ENCODE results near the gene TIE1.

Gene TIE1

DNA sequence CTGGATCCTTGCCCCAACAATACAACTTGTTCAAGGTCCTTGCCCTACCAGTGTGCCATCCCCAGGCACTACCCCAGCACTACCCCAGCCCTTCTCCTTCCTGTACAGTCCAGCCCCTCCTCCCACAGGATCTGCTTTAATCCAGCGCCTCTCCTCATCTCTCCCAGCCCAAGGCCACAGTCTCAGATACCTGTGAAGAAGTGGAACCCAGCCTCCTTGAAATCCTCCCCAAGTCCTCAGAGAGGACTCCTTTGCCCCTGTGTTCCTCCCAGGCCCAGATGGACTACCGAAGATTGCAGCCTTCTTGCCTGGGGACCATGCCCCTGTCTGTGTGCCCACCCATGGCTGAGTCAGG lies 51.5 kb downstream of the TIE1 start:
- H3K27ac ChIP-seq: peak overlapping the region; percentile 21
- no peak for TF ChIP-seq ZFX (IDR thresholded peaks at IDR 0.05)
- TF ChIP-seq, protein P1, sequence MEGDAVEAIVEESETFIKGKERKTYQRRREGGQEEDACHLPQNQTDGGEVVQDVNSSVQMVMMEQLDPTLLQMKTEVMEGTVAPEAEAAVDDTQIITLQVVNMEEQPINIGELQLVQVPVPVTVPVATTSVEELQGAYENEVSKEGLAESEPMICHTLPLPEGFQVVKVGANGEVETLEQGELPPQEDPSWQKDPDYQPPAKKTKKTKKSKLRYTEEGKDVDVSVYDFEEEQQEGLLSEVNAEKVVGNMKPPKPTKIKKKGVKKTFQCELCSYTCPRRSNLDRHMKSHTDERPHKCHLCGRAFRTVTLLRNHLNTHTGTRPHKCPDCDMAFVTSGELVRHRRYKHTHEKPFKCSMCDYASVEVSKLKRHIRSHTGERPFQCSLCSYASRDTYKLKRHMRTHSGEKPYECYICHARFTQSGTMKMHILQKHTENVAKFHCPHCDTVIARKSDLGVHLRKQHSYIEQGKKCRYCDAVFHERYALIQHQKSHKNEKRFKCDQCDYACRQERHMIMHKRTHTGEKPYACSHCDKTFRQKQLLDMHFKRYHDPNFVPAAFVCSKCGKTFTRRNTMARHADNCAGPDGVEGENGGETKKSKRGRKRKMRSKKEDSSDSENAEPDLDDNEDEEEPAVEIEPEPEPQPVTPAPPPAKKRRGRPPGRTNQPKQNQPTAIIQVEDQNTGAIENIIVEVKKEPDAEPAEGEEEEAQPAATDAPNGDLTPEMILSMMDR (conservative IDR thresholded peaks at IDR 0.05): no peak

DNA sequence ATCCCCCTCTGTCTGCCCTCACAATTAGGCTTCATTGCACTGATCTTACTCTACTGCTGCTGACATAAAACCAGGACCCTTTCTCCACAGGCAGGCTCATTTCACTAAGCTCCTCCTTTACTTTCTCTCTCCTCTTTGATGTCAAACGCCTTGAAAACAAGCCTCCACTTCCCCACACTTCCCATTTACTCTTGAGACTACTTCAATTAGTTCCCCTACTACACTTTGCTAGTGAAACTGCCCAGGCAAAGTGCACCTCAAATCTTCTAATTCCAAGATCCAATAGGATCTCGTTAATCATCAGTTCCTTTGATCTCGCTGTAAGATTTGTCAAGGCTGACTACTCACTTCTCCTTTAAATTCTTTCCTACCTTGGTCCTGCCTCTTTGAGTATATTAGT lies 52.1 kb downstream of the TIE1 start:
- H3K27ac ChIP-seq: no peak overlapping the region
- TF ChIP-seq ZFX (IDR thresholded peaks at IDR 0.05): no peak
- TF ChIP-seq, protein P1 (conservative IDR thresholded peaks at IDR 0.05): no peak

DNA sequence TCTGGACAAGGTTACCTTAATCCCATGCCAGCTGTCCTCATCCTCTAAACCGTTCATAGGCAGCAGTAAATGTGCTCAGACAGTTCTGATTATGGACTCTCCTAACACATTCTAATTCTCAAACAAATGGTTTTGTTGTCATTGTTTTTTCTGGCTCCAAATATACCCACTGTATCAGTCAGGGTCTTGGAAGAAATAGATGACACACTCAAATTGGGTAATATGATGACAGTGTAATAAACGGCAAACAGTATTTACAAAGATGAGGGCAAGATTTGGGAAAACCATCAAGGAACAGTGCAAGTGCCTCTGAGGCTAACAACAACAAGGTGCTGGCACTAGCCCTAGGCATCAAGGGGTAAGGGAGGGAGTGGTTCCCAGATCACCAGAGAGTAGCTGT lies 53.7 kb downstream of the TIE1 start:
- H3K27ac ChIP-seq: no peak overlapping the region
- no peak for TF ChIP-seq ZFX (IDR thresholded peaks at IDR 0.05)
- TF ChIP-seq, protein P1 (conservative IDR thresholded peaks at IDR 0.05): no peak

DNA sequence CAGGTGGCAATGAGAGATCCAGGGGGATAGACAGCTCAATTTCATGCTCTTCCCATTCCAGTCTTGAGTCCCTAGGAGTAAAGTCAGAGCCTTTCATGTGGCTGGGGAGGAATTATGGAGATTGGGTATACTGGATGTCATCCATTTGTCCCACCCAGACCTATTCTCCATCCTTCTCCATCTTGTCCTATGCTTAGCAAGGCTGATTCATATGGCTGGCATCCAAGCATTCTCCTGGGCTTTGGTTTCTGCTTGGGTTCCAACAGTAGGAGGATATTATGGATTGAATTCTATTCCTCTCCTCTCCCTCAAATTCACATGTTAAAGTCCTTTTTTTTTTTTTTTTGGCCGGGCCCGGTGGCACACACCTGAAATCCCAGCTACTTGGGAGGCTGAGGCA lies 54.2 kb downstream of the TIE1 start:
- TF ChIP-seq ZFX (IDR thresholded peaks at IDR 0.05): no peak
- TF ChIP-seq, protein P1 (conservative IDR thresholded peaks at IDR 0.05): no peak
- no peak overlapping the region for H3K27ac ChIP-seq

DNA sequence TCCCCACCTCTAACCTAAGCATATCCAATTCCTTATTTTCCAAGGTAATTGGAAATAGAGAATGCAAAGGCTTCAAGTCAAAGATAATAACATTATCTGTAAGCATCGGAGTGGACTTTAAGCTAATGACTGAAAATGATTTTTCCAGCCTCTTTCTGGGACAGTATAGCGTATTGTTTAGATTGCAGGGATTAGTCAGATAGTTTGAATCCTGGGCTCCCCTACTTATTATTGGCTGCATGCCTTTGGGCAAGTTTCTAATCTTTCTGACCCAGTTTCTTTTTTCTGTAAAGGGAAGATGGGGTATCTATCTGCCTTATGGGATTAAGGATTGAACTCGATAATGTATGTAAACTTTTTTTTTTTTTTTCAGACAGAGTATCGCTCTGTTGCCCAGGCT lies 56.5 kb downstream of the TIE1 start:
- TF ChIP-seq, protein P1 (conservative IDR thresholded peaks at IDR 0.05): no peak
- no peak for TF ChIP-seq ZFX (IDR thresholded peaks at IDR 0.05)

DNA sequence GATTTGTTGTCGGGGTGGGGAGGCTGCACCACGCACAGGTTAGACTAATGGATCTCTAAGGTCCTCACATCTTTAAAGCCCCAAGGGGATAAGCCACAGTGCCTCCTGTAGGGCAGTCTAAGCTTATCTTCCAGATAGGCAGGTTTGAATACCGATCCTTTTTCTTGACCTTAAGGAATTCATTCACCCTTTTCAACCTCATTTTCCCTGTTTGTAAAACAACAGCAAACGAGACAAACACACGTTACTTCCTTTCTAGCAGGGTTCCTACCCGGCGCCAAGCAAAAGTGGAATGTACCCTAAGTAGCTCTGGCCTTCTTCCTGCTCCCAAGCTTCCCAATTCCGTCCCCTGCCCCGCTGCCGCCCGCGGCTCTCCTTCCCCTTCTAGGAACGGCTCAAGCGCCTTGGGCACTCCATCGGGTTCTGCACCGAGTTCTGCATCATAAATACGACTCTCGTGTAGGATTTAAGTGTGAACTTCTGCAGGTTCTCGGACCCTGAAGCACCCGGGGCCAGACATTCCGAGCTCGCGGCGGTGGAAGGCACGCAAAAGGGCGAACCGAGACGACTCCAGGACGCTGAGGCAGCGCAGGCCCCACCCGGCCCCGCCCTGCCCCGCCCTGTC lies 57.5 kb downstream of the TIE1 start:
- 0 out of 2 replicates have a peak, but pooled peaks have one; percentile 20 for TF ChIP-seq ZFX (IDR thresholded peaks at IDR 0.05)
- TF ChIP-seq, protein P1 (conservative IDR thresholded peaks at IDR 0.05): peak; percentile 77

More for the DNA sequence above, 56.5 kb downstream of the TIE1 start:
- H3K27ac ChIP-seq: peak overlapping the region; percentile 91; the same call in 1 of the 2 replicates

DNA sequence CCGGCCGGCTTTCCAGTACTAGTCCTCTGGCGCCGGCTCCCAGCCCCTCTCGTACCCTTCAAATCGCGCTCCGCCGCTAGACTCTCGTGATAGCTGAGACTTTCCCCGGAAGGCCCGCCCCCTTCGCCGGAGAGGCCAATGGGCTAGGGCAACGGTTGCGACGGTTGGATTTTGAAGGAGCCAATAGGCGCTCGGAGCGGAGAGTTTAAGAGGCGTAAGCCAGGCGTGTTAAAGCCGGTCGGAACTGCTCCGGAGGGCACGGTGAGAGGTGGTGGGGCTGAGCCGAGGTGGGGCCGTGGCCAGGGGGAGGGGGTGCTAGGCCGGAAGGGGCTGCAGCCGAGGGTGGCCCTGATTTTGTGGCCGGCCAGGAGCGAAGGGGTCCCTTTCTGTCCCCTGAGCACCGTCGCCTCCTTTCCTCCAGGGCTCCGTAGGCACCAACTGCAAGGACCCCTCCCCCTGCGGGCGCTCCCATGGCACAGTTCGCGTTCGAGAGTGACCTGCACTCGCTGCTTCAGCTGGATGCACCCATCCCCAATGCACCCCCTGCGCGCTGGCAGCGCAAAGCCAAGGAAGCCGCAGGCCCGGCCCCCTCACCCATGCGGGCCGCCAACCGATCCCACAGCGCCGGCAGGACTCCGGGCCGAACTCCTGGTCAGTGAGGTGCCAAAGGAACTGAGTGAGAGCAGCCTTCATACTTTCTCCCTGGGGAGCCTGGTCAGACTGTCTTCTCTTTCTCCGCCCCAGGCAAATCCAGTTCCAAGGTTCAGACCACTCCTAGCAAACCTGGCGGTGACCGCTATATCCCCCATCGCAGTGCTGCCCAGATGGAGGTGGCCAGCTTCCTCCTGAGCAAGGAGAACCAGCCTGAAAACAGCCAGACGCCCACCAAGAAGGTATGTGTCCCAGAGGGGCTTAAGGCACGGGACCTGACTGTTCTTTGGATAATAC lies 58.2 kb downstream of the TIE1 start, which contains the start of gene CDC20:
Gene CDC20, plus strand, starts transcription at position 236 of the 948 bp plus-strand sequence. Its CDS starts 235 bp downstream, at position 471.
- H3K27ac ChIP-seq: peak within 1 kb of the TSS; percentile 91
- TF ChIP-seq, protein P1 (conservative IDR thresholded peaks at IDR 0.05): no peak
- no peak for TF ChIP-seq ZFX (IDR thresholded peaks at IDR 0.05)

More for the DNA sequence above, 57.5 kb downstream of the TIE1 start:
- peak overlapping the region; percentile 91 for H3K27ac ChIP-seq

Measured in C4-2B (cell line).